Fibroblast of lung (primary cell): ENCODE measurements around the gene RASSF8. TPM values are rescaled to one million over a fixed set of nuclear protein-coding genes. Genes with fewer than 3 reads are reported as not detected.
A peak's percentile ranks its signal among the peaks of the same experiment; 100 is the strongest.

Source experiments
- DNase-seq, 2 donors: peaks; one replicate each; pipeline versions ENCODE4 v3.0.0 to v3.0.0-alpha.2; 2010; ENCODE audit warnings: low read depth in 2 of 2
- H2AFZ ChIP-seq: 2 replicates; pipeline ENCODE4 v1.5.1; 2012; ENCODE audit warnings: low read length, control low read depth, inconsistent platforms
- H3K27ac ChIP-seq: 2 replicates; pipeline ENCODE4 v1.5.1; 2011; ENCODE audit warnings: low read length, control low read depth; ENCODE audit not compliant: insufficient read depth
- H3K27me3 ChIP-seq: 2 replicates; pipeline ENCODE4 v1.5.1; 2011; ENCODE audit warnings: mild to moderate bottlenecking, low read length; ENCODE audit not compliant: control insufficient read depth, insufficient read depth
- H3K36me3 ChIP-seq: 2 replicates; pipeline ENCODE4 v1.5.1; 2011; ENCODE audit warnings: low read length; ENCODE audit not compliant: control insufficient read depth, insufficient read depth
- H3K4me1 ChIP-seq: 2 replicates; pipeline ENCODE4 v1.5.1; 2011; ENCODE audit warnings: low read length; ENCODE audit not compliant: control insufficient read depth, insufficient read depth; ENCODE audit errors: extremely low read depth
- H3K4me2 ChIP-seq: 2 replicates; pipeline ENCODE4 v1.5.1; 2011; ENCODE audit warnings: low read length, control low read depth; ENCODE audit not compliant: insufficient read depth; ENCODE audit errors: extremely low read depth
- H3K4me3 ChIP-seq, 4 experiments: fragments of 200-600 bp in 1 of 4; sonication (generic) in 1 of 4; replicated peaks in 1 of 4; 2 replicates each; pipeline ENCODE4 v1.5.1; 2011 to 2016; ENCODE audit warnings: low read length in 4 of 4, low read depth in 3 of 4, mild to moderate bottlenecking in 3 of 4, control low read depth in 2 of 4, inconsistent platforms in 1 of 4, mixed read lengths in 1 of 4; ENCODE audit not compliant: insufficient read depth in 1 of 4; ENCODE audit errors: control extremely low read depth in 1 of 4
- H3K79me2 ChIP-seq: 2 replicates; pipeline ENCODE4 v1.5.1; 2012; ENCODE audit warnings: mild to moderate bottlenecking, low read length, inconsistent platforms; ENCODE audit not compliant: control insufficient read depth, insufficient read depth
- H3K9ac ChIP-seq: 2 replicates; pipeline ENCODE4 v1.5.1; 2011; ENCODE audit warnings: mild to moderate bottlenecking, low read length, control low read depth; ENCODE audit not compliant: insufficient read depth
- H3K9me3 ChIP-seq: 2 replicates; pipeline ENCODE4 v1.5.1; 2012; ENCODE audit warnings: low read depth, low read length; ENCODE audit not compliant: control insufficient read depth, insufficient read depth
- H4K20me1 ChIP-seq: 2 replicates; pipeline ENCODE4 v1.5.1; 2011; ENCODE audit warnings: low read length; ENCODE audit not compliant: control insufficient read depth, insufficient read depth; ENCODE audit errors: extremely low read depth
- EZH2 ChIP-seq: IDR thresholded peaks from 2 replicates; pipeline ENCODE4 v1.5.1; 2012; ENCODE audit warnings: low read length, control low read depth, mild to moderate bottlenecking; ENCODE audit errors: missing control alignments
- polyA plus RNA-seq, 2 donors: library from polyadenylated mRNA; depleted of rRNA in 1 of 2; stranded (reverse) in 1 of 2; unstranded in 1 of 2; fragments of >200 nt; gene quantifications; 2 replicates each; pipeline ENCODE4 v1.2.1, GENCODE V29; 2011 to 2012; ENCODE audit warnings: missing spikeins in 1 of 2
- total RNA-seq: library from RNA; depleted of rRNA; stranded (reverse); fragments of >200 nt; gene quantifications from 2 replicates; pipeline ENCODE4 v1.2.1, GENCODE V29; 2014
- TF ChIP-seq, protein P1 (sequence below), 2 donors: IDR thresholded peaks in 1 of 2; conservative IDR thresholded peaks in 1 of 2; 1 replicate in 1 of 2; 2 replicates in 1 of 2; pipeline ENCODE4 v1.5.1; 2011 to 2012; ENCODE audit warnings: low read length in 2 of 2, control low read depth in 1 of 2, inconsistent platforms in 1 of 2, low read depth in 1 of 2, mild to moderate bottlenecking in 1 of 2

The RASSF8 gene
- total and polyA plus RNA-seq, 2 donors (not counting 1 experiment from before 2014, with no cell fraction given) = 28.8 to 52.8 TPM

GRCh38 chr12:26062566-26062965, 104.1 kb downstream of the RASSF8 start:
- Histone ChIP-seq H3K9ac (no peak overlapping the region), H3K4me1 (no peaks in the 10 kb centered on the region), H4K20me1 (no peaks in the 10 kb centered on the region), H3K4me2 (no peak overlapping the region), H3K27me3 (no peaks in the 10 kb centered on the region), H3K79me2 (no peaks in the 10 kb centered on the region), H3K27ac (no peak overlapping the region), H3K36me3 (no peaks in the 10 kb centered on the region), H2AFZ (no peak overlapping the region), H3K9me3 (no peaks in the 10 kb centered on the region), H3K4me3 (no peak overlapping the region)
- TF ChIP-seq, protein P1, sequence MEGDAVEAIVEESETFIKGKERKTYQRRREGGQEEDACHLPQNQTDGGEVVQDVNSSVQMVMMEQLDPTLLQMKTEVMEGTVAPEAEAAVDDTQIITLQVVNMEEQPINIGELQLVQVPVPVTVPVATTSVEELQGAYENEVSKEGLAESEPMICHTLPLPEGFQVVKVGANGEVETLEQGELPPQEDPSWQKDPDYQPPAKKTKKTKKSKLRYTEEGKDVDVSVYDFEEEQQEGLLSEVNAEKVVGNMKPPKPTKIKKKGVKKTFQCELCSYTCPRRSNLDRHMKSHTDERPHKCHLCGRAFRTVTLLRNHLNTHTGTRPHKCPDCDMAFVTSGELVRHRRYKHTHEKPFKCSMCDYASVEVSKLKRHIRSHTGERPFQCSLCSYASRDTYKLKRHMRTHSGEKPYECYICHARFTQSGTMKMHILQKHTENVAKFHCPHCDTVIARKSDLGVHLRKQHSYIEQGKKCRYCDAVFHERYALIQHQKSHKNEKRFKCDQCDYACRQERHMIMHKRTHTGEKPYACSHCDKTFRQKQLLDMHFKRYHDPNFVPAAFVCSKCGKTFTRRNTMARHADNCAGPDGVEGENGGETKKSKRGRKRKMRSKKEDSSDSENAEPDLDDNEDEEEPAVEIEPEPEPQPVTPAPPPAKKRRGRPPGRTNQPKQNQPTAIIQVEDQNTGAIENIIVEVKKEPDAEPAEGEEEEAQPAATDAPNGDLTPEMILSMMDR (conservative IDR thresholded peaks at IDR 0.05 in 1 of 2, IDR thresholded peaks at IDR 0.05 in 1 of 2; ENCODE audit: low read depth in 1 of 2, low read length in 2 of 2) = no peak
- TF ChIP-seq EZH2 = no peak
- peak; percentile 45 to 88 for DNase-seq

- no peaks in the 10 kb centered on the region for H3K4me1 ChIP-seq
- no peaks in the 10 kb centered on the region for H3K79me2 ChIP-seq
- no peak overlapping the region for H3K9ac ChIP-seq
- no peaks in the 10 kb centered on the region for H3K36me3 ChIP-seq
- H4K20me1 ChIP-seq = no peaks in the 10 kb centered on the region
- no peak overlapping the region for H3K4me3 ChIP-seq
- H3K4me2 ChIP-seq = no peak overlapping the region
- no peak for DNase-seq
- H2AFZ ChIP-seq = no peak overlapping the region
- no peak for TF ChIP-seq EZH2
- TF ChIP-seq, protein P1 (conservative IDR thresholded peaks at IDR 0.05 in 1 of 2, IDR thresholded peaks at IDR 0.05 in 1 of 2; ENCODE audit: low read depth in 1 of 2, low read length in 2 of 2) = no peak
- no peaks in the 10 kb centered on the region for H3K27me3 ChIP-seq
- no peaks in the 10 kb centered on the region for H3K9me3 ChIP-seq
- no peak overlapping the region for H3K27ac ChIP-seq
These were observed 107.0 kb downstream of the RASSF8 start for GRCh38 chr12:26065451-26065850.

DNA sequence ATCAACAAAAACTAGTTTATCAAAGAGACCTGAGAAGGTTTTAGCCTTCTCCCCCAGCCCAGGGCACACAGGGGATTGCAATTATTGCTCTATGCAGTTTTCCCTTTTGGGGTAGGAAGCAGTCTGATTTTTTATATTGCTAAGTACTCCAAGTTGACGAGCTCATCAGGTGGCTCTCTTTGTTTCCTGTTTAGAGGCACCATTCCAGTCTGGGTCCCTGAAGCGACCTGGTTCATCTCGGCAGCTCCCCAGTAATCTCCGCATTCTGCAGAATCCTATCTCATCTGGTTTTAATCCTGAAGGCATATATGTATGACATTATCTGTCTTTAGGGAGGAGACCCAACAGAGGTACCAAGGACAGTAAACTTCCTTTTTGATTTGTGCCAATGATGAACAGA, 110.0 kb downstream of the RASSF8 start:
- H3K4me3 ChIP-seq = no peak overlapping the region
- H2AFZ ChIP-seq = no peak overlapping the region
- no peak overlapping the region for H3K9ac ChIP-seq
- TF ChIP-seq, protein P1 (conservative IDR thresholded peaks at IDR 0.05 in 1 of 2, IDR thresholded peaks at IDR 0.05 in 1 of 2; ENCODE audit: low read depth in 1 of 2, low read length in 2 of 2) = no peak
- no peak for TF ChIP-seq EZH2
- H3K27ac ChIP-seq = no peak overlapping the region
- H3K27me3 ChIP-seq = no peaks in the 10 kb centered on the region
- DNase-seq = no peak
- no peaks in the 10 kb centered on the region for H3K9me3 ChIP-seq
- H3K4me1 ChIP-seq = no peaks in the 10 kb centered on the region
- H4K20me1 ChIP-seq = no peaks in the 10 kb centered on the region
- H3K79me2 ChIP-seq = no peaks in the 10 kb centered on the region
- H3K4me2 ChIP-seq = no peak overlapping the region
- H3K36me3 ChIP-seq = no peaks in the 10 kb centered on the region
